K562 (cell line): ENCODE results near the gene HOXC11. TPM values are rescaled to one million over a fixed set of nuclear protein-coding genes. Genes with fewer than 3 reads are reported as not detected.

Experiments used
- ATAC-seq: fragments of 200-7000 bp; cut with Tn5 transposase; 3 replicates; pipeline ENCODE4 v1.9.1; 2020; ENCODE audit warnings: moderate library complexity
- BruUV-seq: library from RNA; stranded (reverse); fragments of 400-500 nt; replicated peaks from 2 replicates; lab custom pipeline; 2021; lab: Mats Ljungman, UMichigan
- CTCF ChIA-PET: fragments of 300-600 bp; formaldehyde crosslinking; extraction: SDS; loops from one replicate; lab custom pipeline; 2021; ENCODE audit warnings: low intra/inter-chr PET ratio; lab: Yijun Ruan, JAX
- POLR2A ChIA-PET: fragments of 300-600, 350-650 bp; sonication (Branson Sonifier 250); formaldehyde crosslinking; extraction: SDS; loops from one replicate; lab custom pipeline; 2021; ENCODE audit warnings: antibody characterized with exemption, inconsistent platforms; lab: Yijun Ruan, JAX
- DNase-seq, 4 experiments: peaks; one replicate each; pipeline versions ENCODE4 v3.0.0 to v3.0.0-alpha.2; 2011 to 2018; ENCODE audit warnings: low spot score in 3 of 4, mixed read lengths in 3 of 4; ENCODE audit errors: extremely low read depth in 1 of 4
- FAIRE-seq: peaks from 2 replicates; lab custom pipeline; 2011; peaks lifted over from hg19 to GRCh38; lab: Jason Lieb, UNC
- H2AFZ ChIP-seq: 2 replicates; pipeline ENCODE4 v1.6.0; 2011; ENCODE audit warnings: low read depth, low read length, control low read depth, inconsistent platforms
- H3K27ac ChIP-seq: fragments of 200-600 bp; 3 replicates; pipeline ENCODE4 v1.8.0; 2011; ENCODE audit warnings: low read depth, mild to moderate bottlenecking, control low read depth, inconsistent platforms, low read length, moderate library complexity, mixed read lengths; ENCODE audit errors: extremely low read depth
- H3K27me3 ChIP-seq, 2 experiments: fragments of 300-600 bp in 1 of 2; 2 replicates in 1 of 2; 3 replicates in 1 of 2; pipeline versions ENCODE4 v1.6.0 to v1.8.0; 2011; ENCODE audit warnings: inconsistent platforms in 2 of 2, low read length in 2 of 2, mild to moderate bottlenecking in 1 of 2, mixed read lengths in 1 of 2, moderate library complexity in 1 of 2; ENCODE audit not compliant: control insufficient read depth in 2 of 2, insufficient read depth in 2 of 2
- H3K36me3 ChIP-seq: fragments of 300-600 bp; 3 replicates; pipeline ENCODE4 v1.8.0; 2011; ENCODE audit warnings: mild to moderate bottlenecking, low read length, inconsistent platforms; ENCODE audit not compliant: control insufficient read depth, insufficient read depth
- H3K4me1 ChIP-seq, 2 experiments: fragments of 200-600 bp in 1 of 2; replicated peaks in 1 of 2; 2 replicates in 1 of 2; 3 replicates in 1 of 2; pipeline versions ENCODE4 v1.5.1 to v1.8.0; 2011; ENCODE audit warnings: inconsistent platforms in 2 of 2, low read length in 2 of 2, mild to moderate bottlenecking in 1 of 2, mixed read lengths in 1 of 2, moderate library complexity in 1 of 2; ENCODE audit not compliant: control insufficient read depth in 2 of 2, insufficient read depth in 2 of 2
- H3K4me2 ChIP-seq: 2 replicates; pipeline ENCODE4 v1.6.1; 2011; ENCODE audit warnings: low read length, control low read depth, inconsistent platforms, mixed read lengths; ENCODE audit not compliant: insufficient read depth
- H3K4me3 ChIP-seq: fragments of 200-600 bp; sonication (generic), shearing (Covaris generic); 2 replicates; pipeline ENCODE4 v1.5.1; 2016; ENCODE audit warnings: control low read depth, inconsistent platforms
- H3K79me2 ChIP-seq: fragments of 200-600 bp; 3 replicates; pipeline ENCODE4 v1.8.0; 2011; ENCODE audit warnings: low read length, inconsistent platforms; ENCODE audit not compliant: control insufficient read depth, insufficient read depth
- H3K9ac ChIP-seq, 2 experiments: 2 replicates each; pipeline versions ENCODE4 v1.6.0 to v1.6.1; 2011; ENCODE audit warnings: low read depth in 2 of 2, low read length in 2 of 2, control low read depth in 1 of 2, inconsistent platforms in 1 of 2, mild to moderate bottlenecking in 1 of 2, mixed read lengths in 1 of 2; ENCODE audit not compliant: insufficient read depth in 1 of 2
- H3K9me1 ChIP-seq: one replicate; pipeline ENCODE4 v1.6.0; 2011; ENCODE audit warnings: inconsistent platforms, mild to moderate bottlenecking, low read length, moderate library complexity; ENCODE audit not compliant: control insufficient read depth, insufficient read depth
- H3K9me3 ChIP-seq: replicated peaks from 2 replicates; pipeline ENCODE4 v1.5.1; 2011; ENCODE audit warnings: low read depth, low read length, inconsistent platforms; ENCODE audit not compliant: control insufficient read depth, insufficient read depth
- H4K20me1 ChIP-seq: replicated peaks from 2 replicates; pipeline ENCODE4 v1.6.1; 2011; ENCODE audit warnings: low read length, inconsistent platforms, mixed read lengths; ENCODE audit not compliant: control insufficient read depth, insufficient read depth
- ADNP ChIP-seq: fragments of 200-800 bp; sonication (Bioruptor generic); IDR thresholded peaks from 2 replicates; pipeline ENCODE4 v1.6.1; 2016; ENCODE audit warnings: missing genetic modification characterization, missing compliant biosample characterization
- ATF7 ChIP-seq: fragments of 450-650 bp; IDR thresholded peaks from 2 replicates; pipeline ENCODE4 v1.7.1; 2014; ENCODE audit warnings: mild to moderate bottlenecking, moderate library complexity
- CHD2 ChIP-seq: IDR thresholded peaks from 2 replicates; pipeline ENCODE4 v1.6.1; 2011; ENCODE audit warnings: low read depth, low read length
- EZH2 ChIP-seq: IDR thresholded peaks from 2 replicates; pipeline ENCODE4 v1.6.1; 2012; ENCODE audit warnings: low read depth, mild to moderate bottlenecking, inconsistent platforms, low read length, borderline replicate concordance
- FOXA3 ChIP-seq, 2 experiments: fragments of 450-650 bp in 1 of 2; sonication (generic) in 1 of 2; formaldehyde crosslinking; IDR thresholded peaks in 1 of 2; conservative IDR thresholded peaks in 1 of 2; 2 replicates each; pipeline versions ENCODE4 v1.4.0 to v1.8.0; 2020 to 2022; ENCODE audit warnings: mild to moderate bottlenecking in 2 of 2, missing genetic modification reagents in 1 of 2
- FOXM1 ChIP-seq, 2 experiments: fragments of 450-650 bp in 1 of 2; sonication (generic) in 1 of 2; formaldehyde crosslinking in 1 of 2; IDR thresholded peaks; 2 replicates each; pipeline versions ENCODE4 v1.6.1 to v1.9.0; 2017 to 2022; ENCODE audit warnings: low read depth in 2 of 2, mild to moderate bottlenecking in 2 of 2, missing genetic modification reagents in 1 of 2, moderate library complexity in 1 of 2
- HMGN3 ChIP-seq: IDR thresholded peaks from 2 replicates; pipeline ENCODE4 v1.6.1; 2011; ENCODE audit warnings: borderline replicate concordance, low read depth, mild to moderate bottlenecking, mixed read lengths, low read length; ENCODE audit not compliant: insufficient read length; ENCODE audit errors: extremely low read depth
- PPARD ChIP-seq: fragments of 250-450 bp; sonication (Bioruptor Pico); IDR thresholded peaks from 2 replicates; pipeline ENCODE4 v1.8.0; 2022; ENCODE audit warnings: inconsistent platforms, mild to moderate bottlenecking, moderate library complexity
- SLC30A9 ChIP-seq: fragments of 250-450 bp; sonication (Bioruptor Pico); IDR thresholded peaks from 2 replicates; pipeline ENCODE4 v1.8.0; 2022; ENCODE audit warnings: mild to moderate bottlenecking, moderate library complexity
- SREBF1 ChIP-seq: fragments of 150-350 bp; IDR thresholded peaks from 2 replicates; pipeline ENCODE4 v1.6.1; 2014; ENCODE audit warnings: antibody characterized with exemption, low read depth, low read length, borderline replicate concordance
- STAT5B ChIP-seq: fragments of 250-450 bp; sonication (Bioruptor Pico); IDR thresholded peaks from 2 replicates; pipeline ENCODE4 v1.8.0; 2021; ENCODE audit warnings: mild to moderate bottlenecking, inconsistent platforms
- U2AF2 ChIP-seq: fragments of 200-400 bp; formaldehyde crosslinking; optimal IDR thresholded peaks from 2 replicates; pipeline ENCODE3; 2017; ENCODE audit warnings: low read depth, mild to moderate bottlenecking, low read length
- ZNF584 ChIP-seq: fragments of 200-800 bp; sonication (Bioruptor generic); IDR thresholded peaks from 2 replicates; pipeline ENCODE4 v1.6.1; 2016; ENCODE audit warnings: low read depth, mild to moderate bottlenecking, missing genetic modification characterization, missing compliant biosample characterization
- whole genome bisulfite sequencing: fragments of 100-300 bp; shearing (Covaris generic); methylation state at CpG from one replicate; pipeline ENCODE4 v1.1.6; 2016; ENCODE audit warnings: low coverage, mixed read lengths; ENCODE audit not compliant: insufficient coverage; ENCODE audit errors: missing lambda C conversion rate; 5-methylcytosine and 5-hydroxymethylcytosine counted together
- in situ Hi-C: fragments of 300-500 bp; cut with MboI; formaldehyde crosslinking; loops from 4 replicates; pipeline ENCODE4 v1.15.0; 2018; ENCODE audit warnings: inconsistent platforms, mixed read lengths
- intact Hi-C: fragments of 100-400 bp; cut with micrococcal nuclease; formaldehyde crosslinking; loops from 2 replicates; pipeline ENCODE4 v1.14.2; 2022
- polyA plus RNA-seq, 8 experiments: library from polyadenylated mRNA; depleted of rRNA in 4 of 8; stranded (reverse) in 5 of 8; unstranded in 3 of 8; fragments of >200 nt; fragmentation: Nextera tagmentation in 2 of 8; fragmentation: Illumina TruSeq in 1 of 8; extraction: Ambion mirVana in 2 of 8; extraction: Trizol in 1 of 8; gene quantifications; 2 replicates each; pipeline versions ENCODE4 v1.2.1 to v1.2.3, GENCODE V29; 2011 to 2014; ENCODE audit warnings: inconsistent platforms in 1 of 8, missing spikeins in 1 of 8
- total RNA-seq, 7 experiments: library from RNA; depleted of rRNA in 6 of 7; stranded (reverse); fragments of >200 nt in 6 of 7; fragmentation: Illumina TruSeq in 2 of 7; extraction: Trizol in 2 of 7; gene quantifications; 2 replicates each; pipeline versions ENCODE4 v1.2.1 to v1.2.3, GENCODE V29; 2011 to 2021; ENCODE audit warnings: low replicate concordance in 1 of 7
- TF ChIP-seq, protein P1 (sequence below): fragments of 450-650 bp; formaldehyde crosslinking; IDR thresholded peaks from 2 replicates; pipeline ENCODE4 v1.4.0; 2020; ENCODE audit warnings: mild to moderate bottlenecking, moderate library complexity

Gene HOXC11
- total and polyA plus RNA-seq, 9 of the 15 experiments (the other 6 are each of a cell fraction or from before 2014, with no cell fraction given): not detected

DNA sequence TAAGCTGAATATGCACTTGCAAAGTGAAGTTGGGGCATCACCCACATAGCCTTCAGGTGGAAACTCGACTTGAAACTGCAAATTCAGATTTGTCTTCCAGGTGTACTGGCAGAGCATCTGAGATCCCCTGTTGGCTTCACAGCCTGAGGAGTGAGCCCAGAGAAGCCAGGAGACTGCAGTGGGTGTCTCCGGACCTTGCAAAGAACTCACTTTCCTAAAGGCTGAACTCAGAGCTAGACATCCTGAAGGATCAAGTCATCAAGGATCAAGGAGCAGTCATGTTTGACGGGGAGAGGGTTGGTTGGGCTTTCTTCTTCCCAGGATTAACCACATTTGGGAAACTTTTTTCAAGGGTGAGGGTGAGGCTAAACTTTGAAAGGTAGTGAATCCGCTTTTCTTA, 43.4 kb upstream of the HOXC11 start:
- H3K36me3 ChIP-seq: no peaks in the 10 kb centered on the region
- intact Hi-C loops (no loop called here), in situ Hi-C loops (no loop called here)
- ChIA-PET CTCF (no interaction called here), POLR2A (interaction anchor here (0.7 kb wide), 1 partner anchor 111 kb away, joined by 3 read pairs; no protein-coding TSS in a partner anchor)
- no peak overlapping the region for H2AFZ ChIP-seq
- no peaks in the 10 kb centered on the region for H3K9me3 ChIP-seq
- no peak overlapping the region for H3K4me3 ChIP-seq
- ATAC-seq (no peak), FAIRE-seq (no peak), DNase-seq (no peak)
- BruUV-seq: no TSS peak
- H3K4me2 ChIP-seq: no peak overlapping the region
- H3K27me3 ChIP-seq: peaks cover 57 to 63% of the 10 kb centered on the region in 2 experiments
- peaks cover 0 to 4% of the 10 kb centered on the region in 2 experiments; a peak in 1 of 5 replicates for H3K4me1 ChIP-seq
- H3K27ac ChIP-seq: no peak overlapping the region
- H3K9me1 ChIP-seq: no peaks in the 10 kb centered on the region
- H4K20me1 ChIP-seq: no peaks in the 10 kb centered on the region
- H3K9ac ChIP-seq: no peak overlapping the region
- 0% methylated on average over 4 of the region's 4 CpGs for WGBS
- H3K79me2 ChIP-seq: no peaks in the 10 kb centered on the region
- TF ChIP-seq, protein P1, sequence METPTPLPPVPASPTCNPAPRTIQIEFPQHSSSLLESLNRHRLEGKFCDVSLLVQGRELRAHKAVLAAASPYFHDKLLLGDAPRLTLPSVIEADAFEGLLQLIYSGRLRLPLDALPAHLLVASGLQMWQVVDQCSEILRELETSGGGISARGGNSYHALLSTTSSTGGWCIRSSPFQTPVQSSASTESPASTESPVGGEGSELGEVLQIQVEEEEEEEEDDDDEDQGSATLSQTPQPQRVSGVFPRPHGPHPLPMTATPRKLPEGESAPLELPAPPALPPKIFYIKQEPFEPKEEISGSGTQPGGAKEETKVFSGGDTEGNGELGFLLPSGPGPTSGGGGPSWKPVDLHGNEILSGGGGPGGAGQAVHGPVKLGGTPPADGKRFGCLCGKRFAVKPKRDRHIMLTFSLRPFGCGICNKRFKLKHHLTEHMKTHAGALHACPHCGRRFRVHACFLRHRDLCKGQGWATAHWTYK (CRISPR knock-in tag): no peak

DNA sequence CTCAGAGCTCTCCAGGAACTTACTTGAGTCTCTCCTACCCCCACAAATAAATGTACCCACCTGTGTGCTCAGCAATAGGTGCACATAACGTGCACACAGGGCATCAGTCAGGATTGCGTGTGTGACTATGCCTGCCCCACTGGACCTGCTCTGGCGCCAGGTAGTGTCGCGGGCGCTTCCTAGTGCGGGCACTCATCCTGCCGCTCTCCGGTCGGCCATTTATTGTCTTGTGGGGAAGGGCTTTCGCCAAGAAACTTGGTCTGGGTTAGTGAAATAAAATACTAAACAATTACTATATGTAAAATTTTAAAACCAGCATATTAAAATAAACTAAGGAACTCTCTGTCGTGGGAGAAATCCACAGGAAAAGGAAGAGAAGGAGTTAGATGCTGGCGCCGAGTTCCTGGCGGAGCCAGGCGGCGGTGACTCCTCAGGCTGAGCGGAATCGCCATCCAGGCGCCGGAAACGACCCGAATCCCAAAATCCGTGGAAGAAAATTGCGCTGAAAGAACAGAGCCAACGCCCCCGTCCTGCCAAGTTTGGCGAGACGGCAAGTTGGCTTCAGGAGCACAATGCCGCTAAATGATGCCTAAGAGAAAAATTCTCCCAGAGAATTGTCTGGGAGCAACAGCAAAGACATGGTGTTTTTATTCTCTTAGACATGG, 42.2 kb upstream of the HOXC11 start:
- Histone ChIP-seq H3K9ac (no peak overlapping the region), H3K36me3 (no peaks in the 10 kb centered on the region), H2AFZ (no peak overlapping the region), H3K27ac (no peak overlapping the region), H3K9me1 (no peaks in the 10 kb centered on the region), H4K20me1 (no peaks in the 10 kb centered on the region), H3K79me2 (no peaks in the 10 kb centered on the region), H3K4me2 (no peak overlapping the region), H3K9me3 (no peaks in the 10 kb centered on the region), H3K27me3 (peaks cover 58 to 75% of the 10 kb centered on the region in 2 experiments), H3K4me1 (peaks cover 0 to 7% of the 10 kb centered on the region in 2 experiments; a peak in 1 of 5 replicates), H3K4me3 (no peak overlapping the region)
- intact Hi-C loops (no loop called here), in situ Hi-C loops (no loop called here)
- no peak for TF ChIP-seq SREBF1
- no peak for TF ChIP-seq FOXM1 (IDR thresholded peaks at IDR 0.05; ENCODE audit: low read depth)
- TF ChIP-seq FOXM1 (CRISPR knock-in tag; IDR thresholded peaks at IDR 0.05; ENCODE audit: low read depth): no peak
- no peak for TF ChIP-seq ADNP (tag)
- no peak for TF ChIP-seq FOXA3 (CRISPR knock-in tag; conservative IDR thresholded peaks at IDR 0.05 in 1 of 2, IDR thresholded peaks at IDR 0.05 in 1 of 2)
- no peak for TF ChIP-seq CHD2
- TF ChIP-seq PPARD (CRISPR knock-in tag): no peak
- no peak; the same call in 1 of the 2 replicates for TF ChIP-seq EZH2
- TF ChIP-seq U2AF2: no peak
- no peak for TF ChIP-seq STAT5B (CRISPR knock-in tag)
- no peak for TF ChIP-seq ATF7
- TF ChIP-seq SLC30A9: no peak
- TF ChIP-seq ZNF584 (CRISPR knock-in tag): no peak
- no peak for TF ChIP-seq HMGN3
- no TSS peak for BruUV-seq
- ATAC-seq (no peak), DNase-seq (no peak), FAIRE-seq (no peak)
- POLR2A ChIA-PET: interaction anchor here (1.0 kb wide), 1 partner anchor 8 kb away, joined by 4 read pairs; no protein-coding TSS in a partner anchor
- WGBS: 4% methylated on average over 28 of the region's 30 CpGs
- CTCF ChIA-PET: no interaction called here
